HepG2 (cell line): Measurements from ENCODE around the gene PIK3CD. TPM values are rescaled to one million over a fixed set of nuclear protein-coding genes. Genes with fewer than 3 reads are reported as not detected.

ENCODE experiments used
- ATF6 ChIP-seq: sonication (generic); formaldehyde crosslinking; conservative IDR thresholded peaks from 2 replicates; pipeline ENCODE4 v1.4.0; 2020; ENCODE audit warnings: missing genetic modification reagents
- CAMTA2 ChIP-seq: sonication (generic); formaldehyde crosslinking; IDR thresholded peaks from 2 replicates; pipeline ENCODE4 v1.4.0; 2020; ENCODE audit warnings: mild to moderate bottlenecking, missing genetic modification reagents, borderline replicate concordance
- DNMT1 ChIP-seq: sonication (generic); formaldehyde crosslinking; IDR thresholded peaks from 2 replicates; pipeline ENCODE4 v1.5.1; 2020; ENCODE audit warnings: mild to moderate bottlenecking, missing genetic modification reagents
- FOXO4 ChIP-seq: sonication (generic); formaldehyde crosslinking; conservative IDR thresholded peaks from 2 replicates; pipeline ENCODE4 v1.8.1; 2023; ENCODE audit warnings: missing genetic modification reagents
- RBM39 ChIP-seq: fragments of 200-400 bp; formaldehyde crosslinking; IDR thresholded peaks from one replicate; pipeline ENCODE4 v1.6.1; 2018; ENCODE audit warnings: antibody characterized with exemption, mild to moderate bottlenecking, low read depth, low read length; ENCODE audit not compliant: poor library complexity, severe bottlenecking
- RCOR2 ChIP-seq: IDR thresholded peaks from 2 replicates; pipeline ENCODE4 v1.6.1; 2016; ENCODE audit warnings: missing biosample characterization, missing genetic modification reagents
- RERE ChIP-seq: IDR thresholded peaks from 2 replicates; pipeline ENCODE4 v1.6.1; 2016; ENCODE audit warnings: low read depth, missing genetic modification reagents, missing compliant biosample characterization
- SIX1 ChIP-seq: sonication (generic); formaldehyde crosslinking; IDR thresholded peaks from 2 replicates; pipeline ENCODE4 v1.4.0; 2020; ENCODE audit warnings: missing genetic modification reagents, borderline replicate concordance
- SKIL ChIP-seq: sonication (generic); formaldehyde crosslinking; IDR thresholded peaks from 2 replicates; pipeline ENCODE4 v1.8.0; 2022; ENCODE audit warnings: missing genetic modification reagents, mild to moderate bottlenecking, moderate library complexity, borderline replicate concordance
- ZBTB38 ChIP-seq: sonication (generic); formaldehyde crosslinking; IDR thresholded peaks from 2 replicates; pipeline ENCODE4 v1.5.1; 2020; ENCODE audit warnings: mild to moderate bottlenecking, missing genetic modification reagents
- ZNF260 ChIP-seq: sonication (generic); formaldehyde crosslinking; IDR thresholded peaks from 2 replicates; pipeline ENCODE4 v1.4.0; 2020; ENCODE audit warnings: missing genetic modification reagents, low read depth, mild to moderate bottlenecking, borderline replicate concordance
- ZNF263 ChIP-seq: sonication (generic); formaldehyde crosslinking; IDR thresholded peaks from 2 replicates; pipeline ENCODE4 v1.4.0; 2020; ENCODE audit warnings: missing genetic modification reagents
- ZNF337 ChIP-seq: sonication (generic); formaldehyde crosslinking; IDR thresholded peaks from 2 replicates; pipeline ENCODE4 v1.5.1; 2020; ENCODE audit warnings: missing genetic modification reagents, low read depth, mild to moderate bottlenecking, borderline replicate concordance
- ZNF512 ChIP-seq: sonication (generic); formaldehyde crosslinking; IDR thresholded peaks from 2 replicates; pipeline ENCODE4 v1.4.0; 2020; ENCODE audit warnings: mild to moderate bottlenecking, missing genetic modification reagents
- ZSCAN12 ChIP-seq: sonication (generic); formaldehyde crosslinking; IDR thresholded peaks from 2 replicates; pipeline ENCODE4 v1.9.0; 2021; ENCODE audit warnings: mild to moderate bottlenecking, missing genetic modification reagents
- ZSCAN30 ChIP-seq: sonication (generic); formaldehyde crosslinking; IDR thresholded peaks from 2 replicates; pipeline ENCODE4 v1.5.0; 2020; ENCODE audit warnings: mild to moderate bottlenecking, missing genetic modification reagents
- polyA plus RNA-seq, 8 experiments: library from polyadenylated mRNA; depleted of rRNA in 3 of 8; stranded (reverse) in 7 of 8; unstranded in 1 of 8; fragments of >200 nt; fragmentation: Illumina TruSeq in 4 of 8; extraction: Trizol in 4 of 8; gene quantifications; 2 replicates each; pipeline versions ENCODE4 v1.2.1 to v1.2.3, GENCODE V29; 2011 to 2016; ENCODE audit warnings: low read depth in 4 of 8, missing spikeins in 1 of 8, mixed read lengths in 1 of 8; ENCODE audit not compliant: insufficient read depth in 1 of 8
- total RNA-seq, 5 experiments: library from RNA; depleted of rRNA; stranded (reverse); fragments of >200 nt; fragmentation: Illumina TruSeq; extraction: Trizol; gene quantifications; 2 replicates each; pipeline ENCODE4 v1.2.3, GENCODE V29; 2016; ENCODE audit warnings: low read depth in 1 of 5

Gene PIK3CD
- total and polyA plus RNA-seq, 2 of the 13 experiments (the other 11 are each of a cell fraction or from before 2014, with no cell fraction given): 7.1 to 10.0 TPM

- TF ChIP-seq ATF6 (CRISPR knock-in tag) (no peak), SKIL (CRISPR knock-in tag) (no peak), RERE (CRISPR knock-in tag) (no peak), DNMT1 (CRISPR knock-in tag) (no peak), ZSCAN12 (no peak), ZNF260 (CRISPR knock-in tag) (no peak), ZNF263 (CRISPR knock-in tag) (peak; percentile 83), SIX1 (CRISPR knock-in tag) (no peak), RCOR2 (CRISPR knock-in tag) (peak; percentile 18; the same call in 1 of the 2 replicates), ZNF337 (CRISPR knock-in tag) (no peak), ZBTB38 (CRISPR knock-in tag) (no peak), ZSCAN30 (no peak), RBM39 (no peak), ZNF512 (CRISPR knock-in tag) (no peak), CAMTA2 (CRISPR knock-in tag) (no peak), FOXO4 (CRISPR knock-in tag) (no peak)
Measured at GRCh38 chr1:9629445-9630201, 21.9 kb upstream of the PIK3CD start (continued).
